Stimulated activated CD8-positive, alpha-beta memory T cell treated with anti-CD3 and anti-CD28 coated beads, Interleukin-12 subunit alpha, Interleukin-12 subunit beta, amount 100 ng/mL, for 4 hours (primary cell): ENCODE data around the gene SSR4.
"Not testable (repeated sequence)": the region's sequence is repeated elsewhere in the genome, so short reads cannot be mapped to it uniquely, and the experiment has no call there.

Source experiments
- DNase-seq: peaks from one replicate; pipeline ENCODE4 v3.0.0-alpha.2; 2020; ENCODE audit warnings: low read depth

SSR4 gene

DNA sequence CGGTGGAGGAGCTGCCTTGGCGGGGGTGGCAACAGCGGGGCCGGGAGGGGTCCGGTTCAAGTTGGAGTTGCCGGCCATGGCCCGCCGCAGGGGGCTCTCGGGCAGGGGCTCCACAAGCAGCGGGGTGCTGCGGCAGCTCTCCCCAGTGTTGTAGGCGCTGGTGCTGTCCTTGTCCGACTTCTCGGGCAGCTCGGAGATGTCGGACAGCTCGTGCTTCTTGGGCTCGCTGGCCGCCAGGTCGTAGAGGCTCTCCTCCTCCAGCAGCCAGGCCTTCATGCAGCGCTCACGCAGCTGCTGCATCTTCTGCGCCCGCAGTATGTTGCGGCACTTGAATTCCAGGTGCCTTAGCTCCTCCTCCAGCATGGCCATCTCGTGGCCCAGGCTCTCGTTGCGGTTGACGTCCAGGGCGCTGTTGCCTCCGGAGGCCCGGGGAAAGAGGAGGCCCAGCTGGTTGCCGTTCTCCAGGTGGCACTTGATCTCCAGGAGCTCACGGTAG, 9.7 kb downstream of the SSR4 start:
- DNase-seq: no peak

DNA sequence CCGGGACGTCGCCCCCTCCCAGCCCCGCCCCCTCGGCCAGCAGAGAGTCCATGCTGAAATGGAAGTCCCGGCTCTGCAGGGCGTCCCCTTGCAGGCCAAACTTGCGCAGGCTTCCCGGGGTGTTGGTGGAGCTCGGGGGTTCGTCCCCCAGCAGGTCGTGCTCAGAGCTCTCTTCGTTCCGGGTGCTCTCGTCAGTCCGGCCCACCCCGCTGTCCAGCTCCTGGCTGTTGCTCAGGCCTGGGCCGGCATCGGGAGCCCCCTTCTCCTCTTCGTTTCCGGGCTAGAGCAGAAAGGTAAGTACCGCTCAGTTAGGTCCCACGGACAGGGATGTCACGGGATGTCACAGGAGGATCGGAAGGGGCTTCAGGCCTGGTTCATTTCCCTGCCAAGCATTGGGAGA, 10.2 kb downstream of the SSR4 start:
- no peak for DNase-seq

DNA sequence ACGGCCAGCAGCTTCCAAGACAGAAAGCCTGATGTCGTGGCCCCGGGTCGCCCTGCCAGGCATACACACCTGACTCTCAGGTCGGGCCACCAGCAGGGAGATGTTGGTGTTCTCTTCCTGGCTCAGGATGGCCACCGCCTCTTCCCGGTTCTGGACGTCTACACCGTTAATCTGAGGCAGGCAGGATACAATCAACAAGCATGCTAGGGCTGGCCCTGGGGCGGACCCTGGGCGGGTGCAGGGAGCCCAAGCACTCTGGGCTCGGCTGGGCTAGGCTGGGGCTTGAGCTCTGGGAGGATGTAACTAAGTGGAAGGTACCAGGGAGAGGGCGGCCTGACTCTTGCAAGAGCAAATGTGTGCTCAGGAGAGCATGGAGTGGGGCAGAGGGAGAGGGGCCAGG, 11.0 kb downstream of the SSR4 start:
- no peak for DNase-seq

DNA sequence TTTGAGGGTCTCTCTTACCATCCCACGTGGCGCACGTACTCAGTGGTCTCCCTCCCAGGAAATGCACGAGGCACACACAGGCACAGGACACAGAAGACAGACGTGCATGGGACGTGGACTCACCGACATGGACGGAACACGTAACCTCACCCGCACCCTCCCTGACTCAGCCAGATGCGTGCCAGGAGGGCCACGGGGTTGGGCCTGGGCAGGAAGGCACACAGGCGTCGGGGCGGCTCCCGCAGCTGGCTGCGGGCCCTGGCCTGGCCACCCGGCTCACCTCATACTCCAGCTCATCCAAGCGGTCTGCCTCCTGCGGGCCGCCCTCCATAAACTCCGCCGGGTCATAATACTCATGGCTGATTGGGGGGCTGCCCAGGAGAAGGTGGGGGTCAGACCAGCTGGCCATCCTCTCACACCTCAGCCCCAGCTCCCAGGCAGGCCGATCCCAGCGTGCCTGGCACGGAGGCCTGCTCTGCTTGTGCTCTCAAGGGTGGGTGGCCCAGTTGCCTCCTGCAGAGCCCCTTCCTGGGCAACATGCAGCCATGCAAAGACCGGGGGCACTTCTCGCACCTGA, 12.6 kb downstream of the SSR4 start:
- DNase-seq: no peak

DNA sequence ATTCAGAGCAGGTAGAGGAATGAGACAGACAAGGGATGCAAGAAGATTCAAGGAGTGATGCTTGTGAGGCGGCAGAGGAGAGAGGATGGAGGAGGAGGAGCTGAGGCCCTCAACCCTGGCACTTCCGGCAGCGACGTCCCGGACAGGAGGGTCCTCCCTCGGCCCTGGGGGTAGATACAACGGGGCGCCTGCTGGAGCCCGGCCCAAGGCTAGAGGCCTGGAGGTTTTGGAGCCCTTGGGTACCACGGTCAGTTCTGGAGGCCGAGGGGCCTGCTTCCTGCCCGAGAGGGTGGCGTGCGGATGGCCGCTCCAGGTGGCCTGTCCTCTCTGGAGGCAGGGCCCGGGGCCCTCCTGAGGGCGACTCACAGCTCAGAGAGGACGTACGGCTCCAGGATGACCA, 13.5 kb downstream of the SSR4 start:
- DNase-seq: no peak

DNA sequence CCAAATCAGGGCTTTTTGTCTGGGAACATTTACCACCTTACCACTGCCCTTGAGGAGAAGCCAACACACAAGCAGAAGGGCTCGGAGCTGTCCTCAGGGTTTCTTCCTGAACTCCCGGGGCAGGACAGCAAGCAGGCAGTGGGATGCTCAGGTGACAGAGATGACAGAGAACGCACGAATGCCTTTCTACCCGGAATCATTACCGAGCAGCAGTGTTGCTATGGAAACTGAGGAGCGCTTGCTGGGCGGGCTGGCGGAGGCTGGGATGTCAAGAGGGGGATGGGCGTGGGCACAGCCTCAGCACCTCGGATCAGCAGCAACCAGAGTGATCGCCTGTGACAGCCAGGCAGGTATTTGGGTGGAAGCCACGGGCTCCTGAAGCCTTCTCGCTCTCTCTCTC, 17.8 kb downstream of the SSR4 start:
- DNase-seq: no peak

DNA sequence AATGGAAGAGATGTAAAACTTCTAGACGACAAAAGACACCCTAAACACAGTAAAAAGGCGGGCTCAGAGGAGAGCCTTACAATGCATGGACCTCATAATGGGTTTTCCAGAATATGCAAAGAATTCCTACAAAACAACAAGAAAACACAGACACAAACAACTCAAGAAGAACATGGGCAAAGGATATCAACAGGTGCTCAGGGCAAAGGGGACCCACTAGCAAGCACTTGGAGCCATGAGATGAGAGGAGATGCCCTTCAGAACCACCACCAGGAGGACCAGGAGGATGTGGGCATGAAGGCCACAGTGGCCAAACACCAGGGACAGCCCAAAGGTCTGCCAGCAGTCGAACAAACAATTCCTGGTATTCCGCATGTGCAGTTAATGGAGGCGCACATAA, 18.7 kb downstream of the SSR4 start:
- DNase-seq: no peak

DNA sequence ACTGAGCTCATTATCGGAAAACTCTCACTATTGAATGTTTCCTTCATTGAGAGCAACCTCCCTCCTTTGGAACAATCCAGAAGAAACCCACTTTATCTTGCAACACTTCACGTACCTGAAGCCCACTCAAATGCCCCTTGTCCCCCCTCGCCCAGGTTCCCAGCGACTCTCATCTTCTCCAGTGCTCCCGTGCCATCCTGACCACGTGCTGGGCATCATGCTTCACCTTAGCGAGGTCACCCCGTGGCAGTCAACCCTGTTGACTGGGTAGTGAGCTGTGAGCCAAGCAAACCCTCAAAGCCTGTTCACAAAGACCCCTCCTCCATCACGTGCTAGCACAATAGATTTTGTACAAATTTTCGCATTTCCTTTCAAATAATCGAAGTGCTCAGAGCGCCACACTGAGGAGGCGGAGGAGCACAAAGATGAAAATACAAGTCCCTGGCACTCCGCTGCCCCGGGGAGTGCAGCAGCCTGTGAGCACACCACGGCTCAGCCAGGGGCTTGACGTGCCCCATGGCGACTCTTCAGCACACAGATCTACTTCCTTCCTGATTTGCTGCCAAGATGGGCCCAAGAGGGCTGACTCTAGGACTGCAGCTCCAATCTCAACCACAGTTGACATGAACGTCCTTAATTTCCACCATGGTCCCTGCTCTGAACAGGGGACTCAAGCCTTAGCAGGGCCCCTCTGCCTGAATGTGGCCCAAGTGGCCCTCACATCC, 20.3 kb downstream of the SSR4 start:
- no peak for DNase-seq

DNA sequence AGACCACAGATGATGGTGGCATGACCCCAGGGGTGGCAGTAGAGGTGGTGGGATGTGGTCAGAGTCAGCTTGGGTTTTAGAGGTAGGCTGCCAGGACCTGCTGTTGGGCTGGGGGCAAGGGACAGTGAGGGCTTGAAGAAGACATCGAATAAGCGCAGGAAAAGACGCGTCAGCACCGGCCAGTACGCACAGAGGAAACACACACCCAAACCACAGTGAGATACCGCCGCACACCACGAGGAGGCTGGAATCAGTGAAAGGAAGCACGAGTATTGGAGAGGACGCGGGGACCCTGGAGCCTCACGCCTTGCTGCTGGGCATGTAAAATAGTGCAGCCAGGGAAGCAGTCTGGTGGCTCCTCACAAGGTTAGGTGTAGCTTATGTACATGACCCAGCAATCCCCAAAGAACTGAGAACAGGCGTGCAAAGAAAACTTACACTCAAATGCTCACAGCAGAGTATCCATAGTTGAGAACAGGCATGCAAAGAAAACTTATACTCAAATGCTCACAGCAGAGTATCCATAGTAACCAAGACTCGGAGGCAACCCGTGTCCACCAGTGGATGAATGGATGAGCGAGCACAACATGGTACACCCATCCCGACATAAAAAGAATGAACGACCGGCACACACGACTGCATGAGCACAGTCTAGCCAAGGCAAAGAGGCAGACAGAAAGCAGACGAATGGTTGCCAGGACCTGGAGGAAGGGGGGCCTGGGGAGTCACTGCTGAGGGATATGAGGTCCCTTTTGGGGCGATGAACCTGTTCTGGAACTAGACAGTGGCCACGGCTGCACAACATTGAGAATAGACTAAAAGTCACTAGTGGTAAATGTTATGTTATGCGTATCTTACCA, 22.6 kb downstream of the SSR4 start:
- no peak for DNase-seq

DNA sequence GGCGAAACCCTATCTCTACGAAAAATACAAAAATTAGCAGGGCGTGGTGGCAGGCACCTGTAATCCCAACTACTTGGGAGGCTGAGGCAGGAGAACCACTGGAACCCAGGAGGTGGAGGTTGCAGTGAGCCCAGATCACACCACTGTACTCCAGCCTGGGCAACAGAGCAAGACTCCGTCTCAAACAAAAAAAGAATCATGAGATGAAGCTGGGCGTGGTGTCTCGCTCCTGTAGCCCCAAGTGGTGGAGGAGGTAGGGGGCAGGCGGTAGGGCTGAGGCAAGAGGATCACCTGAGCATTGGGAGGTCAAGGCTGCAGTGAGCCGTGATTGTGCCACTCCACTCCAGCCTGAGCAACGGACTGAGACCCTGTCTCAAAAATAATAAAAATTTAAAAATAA, 23.6 kb downstream of the SSR4 start:
- not testable (repeated sequence) for DNase-seq

DNA sequence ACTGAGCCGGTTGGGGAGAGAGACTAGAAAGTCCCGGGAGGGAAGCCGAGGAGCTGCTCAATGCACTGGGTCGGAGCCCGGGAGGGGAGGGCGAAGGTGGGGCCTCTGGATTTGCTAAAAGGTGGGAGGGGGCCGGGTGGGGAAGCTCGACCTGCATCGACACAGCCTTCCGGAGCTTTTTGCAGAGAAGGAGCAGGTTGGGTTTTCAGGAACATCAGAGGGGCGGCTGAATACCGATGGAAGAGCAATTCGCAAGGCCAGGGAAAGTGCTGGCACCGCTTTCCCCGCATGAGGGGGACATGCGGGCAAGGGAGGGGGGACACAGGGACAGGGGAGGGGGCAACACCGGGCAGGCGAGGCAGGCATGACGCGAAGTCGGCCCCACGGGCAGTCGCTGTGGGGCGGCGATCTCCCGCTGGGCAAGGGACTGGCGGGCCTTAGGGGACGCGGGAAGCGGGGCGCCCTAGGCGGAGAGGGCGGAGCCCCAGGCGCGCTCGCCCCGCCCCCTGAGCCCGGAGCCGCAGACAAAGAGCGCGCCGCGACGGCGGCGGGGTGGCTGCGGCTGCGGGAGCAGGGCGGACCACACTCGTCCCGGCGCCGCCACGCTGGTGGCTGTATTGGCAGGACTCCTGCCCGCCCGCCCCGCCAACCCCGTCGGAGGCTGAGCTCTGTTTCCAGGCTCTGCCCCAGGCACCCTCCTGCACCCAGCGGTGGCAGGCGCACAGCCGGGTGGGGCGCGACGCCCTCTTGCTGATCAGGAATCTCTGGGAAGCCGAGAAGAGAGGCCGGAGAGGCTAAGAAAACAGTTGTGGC, 24.3 kb downstream of the SSR4 start:
- DNase-seq: peak; percentile 32

DNA sequence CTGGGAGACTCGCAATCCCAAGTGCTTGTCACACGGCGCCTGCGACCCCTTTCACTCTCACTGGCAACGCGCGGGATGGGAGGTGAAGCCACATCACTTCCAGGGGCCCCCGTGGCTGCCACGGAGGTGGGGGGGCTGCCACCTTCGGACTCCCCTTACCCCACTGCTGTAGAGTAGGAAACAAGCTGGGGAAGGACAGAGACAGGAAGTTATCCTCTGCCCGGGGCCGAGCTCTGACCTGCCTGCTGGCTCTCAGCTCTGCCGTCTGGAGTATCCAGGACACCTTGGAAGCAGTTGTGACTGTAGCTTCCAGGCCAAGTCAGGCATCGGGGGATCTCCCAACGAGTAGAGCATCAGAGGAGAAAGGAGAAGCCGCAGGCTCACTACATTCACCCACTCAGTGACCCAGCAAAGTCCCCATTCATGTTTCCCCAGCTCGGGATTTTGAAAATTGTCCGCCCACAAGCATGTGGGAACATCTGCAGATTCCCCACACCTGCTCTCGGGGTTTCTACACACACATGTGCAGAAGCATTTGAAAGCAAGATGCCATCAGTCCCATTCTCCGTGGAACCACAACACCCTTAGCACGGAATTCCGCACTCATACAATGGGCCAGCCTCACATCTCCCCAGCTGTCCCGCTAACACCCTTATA, 25.0 kb downstream of the SSR4 start:
- no peak for DNase-seq

DNA sequence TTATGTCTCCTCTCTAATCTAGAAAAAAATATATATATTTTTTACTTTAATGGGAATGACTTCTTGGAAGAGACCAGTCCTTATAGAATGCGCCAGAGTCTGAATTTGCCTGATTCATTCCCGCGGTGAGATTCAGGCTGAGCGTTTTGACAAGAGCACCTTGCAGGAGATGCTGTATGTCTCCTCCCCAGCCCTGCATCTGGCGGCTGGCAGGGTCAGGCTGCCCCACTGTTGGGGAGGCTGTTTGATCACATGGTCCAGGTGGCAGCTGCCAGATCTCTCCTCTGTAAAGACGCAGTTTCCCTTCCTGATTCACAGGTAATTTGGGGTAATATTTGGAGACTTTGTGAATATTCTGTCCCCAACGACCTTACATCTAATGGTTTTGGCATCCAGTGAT, 26.1 kb downstream of the SSR4 start:
- DNase-seq: no peak

DNA sequence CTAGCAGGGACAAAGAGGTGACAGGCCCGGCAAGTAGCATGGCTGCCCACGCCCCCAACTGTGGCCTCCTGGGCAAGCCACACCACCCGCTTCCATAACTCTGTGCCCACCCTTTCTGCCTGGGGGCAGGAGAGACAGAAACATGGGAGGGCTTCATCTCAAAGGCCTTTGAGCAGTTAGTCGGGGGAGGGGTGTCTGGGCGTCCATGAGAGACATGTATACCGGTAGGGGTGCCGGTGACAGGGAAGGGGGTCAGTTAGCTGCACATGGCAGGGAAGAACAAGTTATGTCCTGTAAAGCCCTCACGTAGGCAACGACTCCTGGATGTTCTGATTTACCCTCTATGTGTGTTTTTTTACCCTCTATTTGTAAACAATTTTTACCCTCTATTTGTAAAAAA, 26.6 kb downstream of the SSR4 start:
- DNase-seq: no peak

DNA sequence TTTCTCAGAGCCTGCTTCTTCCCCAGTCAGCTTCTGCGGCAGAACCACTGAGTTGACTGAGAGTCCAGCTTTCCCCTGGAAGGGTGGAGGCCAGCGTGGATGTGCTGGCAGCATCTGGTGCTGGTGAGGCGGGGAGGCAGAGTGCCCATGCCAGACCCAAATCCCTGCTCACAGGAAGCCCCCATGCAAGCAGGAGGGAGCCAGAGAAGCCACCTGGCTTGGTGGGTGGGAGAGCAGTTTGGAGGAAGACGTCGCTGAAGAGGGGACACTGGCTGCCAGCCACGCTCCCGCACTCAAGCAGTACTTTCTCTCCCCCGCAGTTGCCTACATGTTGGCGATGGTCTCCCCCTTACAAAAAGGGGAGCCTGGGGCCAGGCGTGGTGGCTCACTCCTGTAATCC, 29.9 kb downstream of the SSR4 start:
- no peak for DNase-seq

DNA sequence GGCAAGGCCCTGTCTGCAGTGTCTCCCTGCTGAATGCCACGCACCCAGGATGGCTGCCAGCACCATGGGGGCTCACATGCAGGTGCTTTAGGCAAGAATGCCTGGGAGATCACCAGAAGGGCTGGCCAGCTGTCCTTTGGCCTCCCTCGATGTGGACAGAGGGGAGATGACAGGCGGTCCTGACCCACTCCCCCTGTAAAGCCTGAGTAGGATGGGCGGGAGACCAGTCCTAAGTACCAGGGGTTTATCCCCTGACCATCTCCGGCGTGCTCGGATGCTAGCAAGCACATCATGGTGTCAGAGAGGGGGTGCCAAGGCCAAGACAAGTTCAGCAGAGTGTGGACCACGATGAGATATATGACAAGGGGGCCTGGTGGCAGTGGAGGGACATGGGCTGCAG, 30.6 kb downstream of the SSR4 start:
- no peak for DNase-seq

DNA sequence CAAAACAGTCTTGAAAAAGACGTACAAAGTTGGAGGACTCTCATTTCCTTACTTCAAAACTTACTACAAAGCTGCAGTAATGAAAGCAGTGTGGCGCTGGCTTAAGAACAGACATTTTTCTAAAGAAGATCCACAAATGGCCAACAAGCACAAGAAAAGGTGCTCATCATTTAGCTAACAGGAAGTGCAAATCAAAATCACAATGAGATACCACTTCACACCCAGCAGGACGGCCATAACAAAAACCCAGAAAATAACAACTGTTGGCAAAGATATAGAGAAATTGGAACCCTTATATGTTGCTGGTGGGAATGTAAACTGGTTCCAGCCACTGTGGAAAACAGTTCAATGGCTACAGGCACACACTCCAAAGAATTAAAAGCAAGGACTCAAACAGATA, 32.5 kb downstream of the SSR4 start:
- no peak for DNase-seq

DNA sequence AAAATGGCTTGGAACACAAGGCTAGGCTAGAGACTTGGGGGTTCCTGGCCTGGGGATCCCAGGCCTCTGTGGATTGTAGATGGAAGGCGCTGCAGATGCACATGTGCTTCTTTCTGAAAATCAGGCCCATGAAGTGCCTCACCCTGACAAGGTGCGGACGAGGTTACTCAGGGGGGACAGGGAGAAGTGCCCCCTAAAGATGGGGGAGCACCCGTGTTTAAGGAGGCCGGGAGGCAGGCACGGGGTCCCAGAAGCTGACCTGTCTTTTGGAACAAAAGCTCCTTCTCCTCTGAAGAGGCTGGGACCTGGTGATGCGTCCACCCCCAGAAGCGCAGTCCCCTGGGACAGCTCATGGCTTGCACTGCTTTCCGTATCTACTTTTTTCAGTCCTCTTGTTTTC, 33.4 kb downstream of the SSR4 start:
- no peak for DNase-seq

DNA sequence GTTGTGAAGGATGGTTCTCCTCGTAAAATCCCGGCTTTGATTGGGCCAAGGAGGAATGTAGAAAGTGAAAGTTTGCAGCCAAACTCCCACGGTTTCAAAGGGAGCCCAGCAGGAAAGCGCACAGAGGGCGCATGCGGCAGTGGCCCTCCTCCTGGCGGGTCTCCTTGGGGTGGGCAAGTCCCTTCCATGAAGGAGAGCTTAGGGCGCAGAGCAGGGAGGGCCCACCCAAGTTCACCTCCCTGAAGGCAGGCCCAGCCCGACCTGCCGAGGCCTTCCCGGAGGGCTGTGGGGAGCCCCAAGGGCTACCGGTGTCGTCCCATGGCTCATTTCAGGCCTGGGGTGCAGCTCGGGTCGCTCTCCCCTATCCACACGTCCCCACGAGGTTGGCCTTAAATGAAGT, 33.8 kb downstream of the SSR4 start:
- DNase-seq: no peak

DNA sequence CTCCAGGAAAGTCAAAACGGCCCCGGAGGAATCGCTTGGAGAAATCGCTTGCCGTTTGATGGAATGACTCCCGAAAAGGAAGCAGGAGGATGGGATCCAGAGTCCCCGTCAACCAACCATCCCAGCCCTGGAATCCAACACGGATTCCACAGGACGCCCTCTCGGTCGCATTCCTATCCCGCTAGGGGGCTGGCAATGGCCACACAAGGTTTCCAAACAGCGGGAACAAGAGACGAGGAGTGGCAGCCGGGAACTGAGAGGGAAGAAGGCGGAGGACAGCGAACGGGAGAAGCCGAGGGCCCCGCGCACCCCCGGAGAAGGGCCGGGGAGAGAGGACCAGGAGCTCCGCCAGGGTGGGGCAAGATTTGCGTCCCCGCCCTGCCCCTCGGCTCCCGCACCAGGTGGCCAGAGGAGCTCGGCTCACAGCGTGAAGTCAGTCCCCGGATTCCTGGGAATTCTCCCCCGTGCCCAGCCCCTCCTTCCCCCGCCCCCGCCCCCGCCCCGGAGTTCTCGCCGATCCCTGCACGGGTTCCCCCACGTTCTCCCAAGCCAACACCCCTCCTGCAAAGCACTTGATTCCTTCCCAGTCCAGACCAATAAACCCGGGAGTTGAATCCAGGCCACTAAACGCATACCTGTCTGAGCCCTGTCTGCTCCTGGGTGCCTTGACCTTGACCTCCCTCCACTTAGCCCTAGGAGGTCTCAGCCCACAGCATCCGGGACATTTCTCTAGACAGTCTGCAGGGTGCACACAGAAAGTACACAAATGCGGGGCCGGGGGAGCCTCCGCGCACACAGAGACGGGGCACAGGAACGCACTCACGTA, 34.5 kb downstream of the SSR4 start:
- no peak for DNase-seq

DNA sequence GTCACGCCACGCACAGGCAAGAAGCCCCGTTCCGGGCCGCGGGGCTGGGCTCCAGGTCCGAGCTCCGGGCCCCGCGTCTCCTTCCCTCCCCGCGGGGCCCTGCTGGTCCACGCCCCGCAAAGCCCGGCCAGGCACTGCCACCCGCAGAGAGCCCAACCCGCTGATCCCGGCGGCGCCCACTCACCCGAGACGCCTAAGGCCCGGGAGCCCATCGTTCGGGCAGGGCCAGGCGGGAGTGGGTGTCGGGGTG, 35.0 kb downstream of the SSR4 start:
- no peak for DNase-seq
